GM19397 (cell line): ENCODE measurements around the gene FMR1NB.
A peak's percentile ranks its signal among the peaks of the same experiment; 100 is the strongest.

ENCODE experiments used
- ATAC-seq: cut with Tn5 transposase; IDR thresholded peaks from one replicate; pipeline ENCODE4 v1.9.1; 2021; ENCODE audit warnings: mild to moderate bottlenecking, moderate library complexity; ENCODE audit not compliant: unreplicated experiment

Gene FMR1NB, protein sequence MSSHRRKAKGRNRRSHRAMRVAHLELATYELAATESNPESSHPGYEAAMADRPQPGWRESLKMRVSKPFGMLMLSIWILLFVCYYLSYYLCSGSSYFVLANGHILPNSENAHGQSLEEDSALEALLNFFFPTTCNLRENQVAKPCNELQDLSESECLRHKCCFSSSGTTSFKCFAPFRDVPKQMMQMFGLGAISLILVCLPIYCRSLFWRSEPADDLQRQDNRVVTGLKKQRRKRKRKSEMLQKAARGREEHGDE

GRCh38 chrX:147981038-147981752, at the start of gene FMR1NB:
FMR1NB (plus strand) TSS chrX:147981337; CDS start chrX:147981403, 66 bp downstream.
- ATAC-seq: no peak

GRCh38 chrX:147933815-147934214, 47.3 kb upstream of the FMR1NB start:
- ATAC-seq: no peak

DNA sequence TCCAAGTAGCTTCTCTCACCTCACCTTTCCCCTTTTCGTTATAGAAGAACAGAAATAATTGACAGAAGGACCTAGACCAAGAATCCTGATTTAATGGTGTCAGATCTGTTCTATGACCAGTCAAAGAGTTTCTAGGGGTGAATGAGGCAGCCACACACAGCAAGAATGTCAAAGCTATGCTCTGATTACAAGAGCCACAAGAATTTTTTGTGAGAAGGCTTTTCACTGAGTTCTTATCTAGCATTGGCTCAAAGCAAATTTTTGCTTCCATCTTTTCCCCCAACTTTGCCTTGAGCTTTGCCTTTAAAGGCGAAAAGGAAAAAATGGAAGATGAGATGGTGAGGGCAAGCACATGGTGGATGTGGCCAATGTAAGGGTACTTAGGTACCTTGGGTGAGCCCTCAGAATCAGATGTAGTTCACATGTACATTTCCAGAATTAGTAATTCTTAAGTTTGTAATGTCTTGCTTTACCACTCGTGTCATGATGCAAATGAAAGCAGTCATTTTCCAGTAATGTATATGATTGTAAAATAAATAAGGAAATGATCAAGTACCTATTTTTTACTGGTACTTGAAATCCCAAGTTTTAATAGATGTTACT, 45.9 kb upstream of the FMR1NB start:
- no peak for ATAC-seq

DNA sequence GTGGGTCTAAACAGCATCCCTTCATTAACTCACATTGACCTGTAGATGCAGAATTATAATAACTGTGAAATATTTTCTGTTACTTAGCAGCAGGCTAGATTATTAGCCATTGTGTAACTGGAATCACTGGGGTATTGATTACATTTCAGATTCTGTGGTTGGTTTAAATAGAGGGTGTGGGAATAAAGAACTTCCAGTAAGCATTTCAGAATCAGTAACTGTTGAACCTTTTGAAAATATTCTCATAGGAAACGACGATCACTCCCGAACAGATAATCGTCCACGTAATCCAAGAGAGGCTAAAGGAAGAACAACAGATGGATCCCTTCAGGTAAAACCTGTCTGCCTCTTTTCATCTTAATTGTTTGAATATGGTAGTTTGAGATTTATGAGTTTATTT, 35.9 kb upstream of the FMR1NB start:
- no peak for ATAC-seq

DNA sequence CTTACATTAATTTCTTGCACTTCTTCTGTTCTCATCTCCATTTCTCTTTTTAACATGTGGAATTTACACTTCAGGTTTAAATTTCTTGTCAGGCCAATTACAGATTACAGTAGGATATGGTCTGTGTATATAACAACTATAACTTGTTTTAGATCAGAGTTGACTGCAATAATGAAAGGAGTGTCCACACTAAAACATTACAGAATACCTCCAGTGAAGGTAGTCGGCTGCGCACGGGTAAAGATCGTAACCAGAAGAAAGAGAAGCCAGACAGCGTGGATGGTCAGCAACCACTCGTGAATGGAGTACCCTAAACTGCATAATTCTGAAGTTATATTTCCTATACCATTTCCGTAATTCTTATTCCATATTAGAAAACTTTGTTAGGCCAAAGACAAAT, 32.6 kb upstream of the FMR1NB start:
- no peak for ATAC-seq

DNA sequence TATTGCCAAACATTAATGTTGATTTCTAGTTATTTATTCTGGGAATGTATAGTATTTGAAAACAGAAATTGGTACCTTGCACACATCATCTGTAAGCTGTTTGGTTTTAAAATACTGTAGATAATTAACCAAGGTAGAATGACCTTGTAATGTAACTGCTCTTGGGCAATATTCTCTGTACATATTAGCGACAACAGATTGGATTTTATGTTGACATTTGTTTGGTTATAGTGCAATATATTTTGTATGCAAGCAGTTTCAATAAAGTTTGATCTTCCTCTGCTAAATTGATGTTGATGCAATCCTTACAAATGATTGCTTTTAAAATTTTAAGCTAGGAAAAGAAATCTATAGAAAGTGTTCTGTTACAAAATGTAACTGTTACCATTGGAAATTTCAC, 30.8 kb upstream of the FMR1NB start:
- ATAC-seq: no peak

- ATAC-seq: no peak
These were observed 27.2 kb upstream of the FMR1NB start for GRCh38 chrX:147953976-147954375.

DNA sequence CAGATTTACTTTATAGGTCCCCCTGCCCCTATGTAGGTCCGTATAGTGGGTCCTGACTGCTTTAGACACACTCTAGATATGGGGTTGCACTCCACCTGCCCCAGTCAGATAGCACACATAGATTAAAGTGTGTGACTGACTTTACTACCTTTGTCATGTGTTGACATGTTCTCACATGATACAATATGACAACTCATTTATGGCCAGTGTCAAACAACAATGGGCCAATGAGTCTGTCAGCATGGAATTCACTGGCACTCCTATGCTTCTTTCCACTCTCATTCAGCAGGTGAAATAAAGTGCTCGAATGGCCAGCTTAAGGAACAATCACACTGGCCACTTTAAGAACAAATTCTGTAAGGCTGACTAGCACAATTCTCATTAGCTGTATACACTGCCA, 23.8 kb upstream of the FMR1NB start:
- no peak for ATAC-seq

- ATAC-seq: no peak
These were observed 22.8 kb upstream of the FMR1NB start for GRCh38 chrX:147958291-147958690.

DNA sequence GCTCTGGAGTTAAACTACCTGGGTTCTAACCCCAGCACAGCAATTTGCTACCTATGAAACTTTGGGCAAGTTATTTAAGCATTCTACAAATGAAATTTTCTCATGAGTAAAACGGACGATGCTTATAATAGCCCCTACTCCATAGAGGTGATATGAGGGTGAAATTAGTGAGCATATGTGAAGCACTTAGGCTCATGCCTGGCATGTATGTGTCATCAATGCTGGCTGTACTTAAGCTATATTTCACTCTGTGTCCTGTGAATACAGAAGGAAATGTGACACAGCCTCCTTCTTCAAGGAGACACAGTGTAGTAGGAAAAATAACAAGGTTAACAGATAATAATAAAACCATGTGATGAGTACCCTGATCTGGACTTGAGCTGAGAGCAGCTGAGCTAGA, 20.4 kb upstream of the FMR1NB start:
- ATAC-seq: no peak

DNA sequence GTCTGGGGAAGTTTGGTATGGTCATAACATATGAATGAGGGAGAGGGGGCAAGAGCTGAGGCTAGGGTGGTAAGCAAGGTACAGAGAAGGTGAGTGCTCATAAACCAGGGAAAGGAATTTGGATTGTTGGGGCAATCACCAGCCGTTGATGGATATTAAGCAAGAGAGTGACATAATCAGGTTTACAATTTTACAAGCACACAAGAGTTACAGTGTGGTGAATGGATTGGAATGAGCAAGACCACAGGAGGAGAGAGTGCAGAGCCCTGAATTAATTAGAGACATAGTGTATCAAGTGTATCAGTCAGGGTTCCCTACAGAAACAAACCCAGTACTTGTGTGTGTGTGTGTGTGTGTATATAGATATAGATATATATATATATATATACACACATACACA, 18.7 kb upstream of the FMR1NB start:
- ATAC-seq: no peak

GRCh38 chrX:147978931-147979330, 2.2 kb upstream of the FMR1NB start:
- no peak for ATAC-seq

- ATAC-seq: no peak
These were observed 39.2 kb downstream of the FMR1NB start for GRCh38 chrX:148020329-148020728.

DNA sequence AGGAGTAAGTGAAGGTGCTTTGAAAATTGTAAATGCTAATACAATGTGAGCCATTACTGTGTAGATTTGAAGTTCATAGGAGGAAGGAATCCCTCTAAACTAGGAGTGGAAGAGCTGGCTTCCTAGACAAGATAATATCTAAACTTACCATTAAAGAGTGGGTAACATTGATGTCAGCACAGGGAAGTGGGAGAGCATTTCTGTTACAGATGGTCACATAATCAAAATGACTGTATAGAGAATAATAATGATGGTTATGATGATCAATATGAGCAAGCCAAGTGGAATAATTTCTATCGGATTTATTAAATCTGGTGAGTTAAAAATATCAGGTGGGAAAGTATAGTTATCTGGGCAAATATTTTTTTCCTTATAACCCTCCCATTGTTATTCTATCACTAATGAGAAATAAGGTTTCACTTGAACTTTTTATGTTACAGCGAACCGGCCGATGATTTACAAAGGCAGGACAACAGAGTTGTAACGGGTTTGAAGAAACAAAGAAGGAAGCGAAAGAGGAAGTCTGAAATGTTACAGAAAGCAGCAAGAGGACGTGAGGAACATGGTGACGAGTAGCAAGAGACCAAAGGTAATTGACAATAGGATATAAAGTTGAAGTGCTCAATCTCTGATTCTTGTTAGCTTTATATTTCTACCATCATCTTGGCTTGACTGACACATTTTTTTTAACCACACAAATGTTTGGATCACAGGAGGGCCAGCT, 43.5 kb downstream of the FMR1NB start:
- peak; percentile 95 for ATAC-seq

GRCh38 chrX:148035380-148035779, 54.2 kb downstream of the FMR1NB start:
- no peak for ATAC-seq

DNA sequence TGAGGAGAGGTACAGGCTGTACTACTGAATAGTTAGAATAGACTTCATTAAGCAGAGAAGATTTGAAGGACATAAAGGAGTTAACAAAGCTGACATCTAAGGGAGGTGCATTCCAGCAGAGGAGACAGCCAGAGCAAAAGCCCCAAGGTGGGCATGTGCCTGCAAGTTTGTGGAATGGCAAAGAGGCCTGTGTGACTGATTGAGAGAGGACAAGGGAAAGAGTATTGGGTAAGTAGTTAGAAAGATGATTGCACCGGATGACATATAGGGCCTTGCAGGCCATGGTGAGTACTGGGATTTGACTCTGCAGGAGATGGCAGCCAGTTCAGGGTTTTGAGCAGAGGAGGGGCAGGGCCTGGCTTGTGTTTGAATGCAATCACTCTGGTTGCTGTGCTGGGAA, 55.9 kb downstream of the FMR1NB start:
- no peak for ATAC-seq

DNA sequence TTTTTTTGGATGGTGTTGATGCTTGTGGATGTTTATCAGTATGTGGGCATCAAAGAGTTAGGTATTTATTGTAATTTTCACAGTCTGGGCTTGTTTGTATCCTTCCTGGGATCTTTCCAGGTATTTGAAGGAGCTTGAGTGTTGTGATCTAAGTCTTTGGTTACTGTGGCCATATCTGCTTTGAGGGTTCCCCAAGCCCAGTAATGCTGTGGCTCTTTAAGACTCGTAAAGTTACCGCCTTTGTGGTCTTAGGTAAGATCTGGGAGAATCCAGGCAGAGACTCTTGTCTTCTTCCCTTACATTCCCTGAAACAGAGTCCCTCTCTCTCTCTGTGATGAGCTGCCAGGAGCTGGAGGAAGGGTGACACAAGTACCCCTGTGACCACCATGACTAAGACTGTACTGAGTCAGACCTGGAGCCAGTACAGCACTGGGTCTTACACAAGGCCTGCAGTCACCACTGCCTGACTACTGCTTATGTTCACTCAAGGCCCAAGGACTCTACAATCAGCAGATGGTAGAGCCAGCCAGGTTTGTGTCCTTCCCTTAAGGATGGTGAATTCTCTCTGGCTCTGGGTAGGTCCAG, 62.2 kb downstream of the FMR1NB start:
- ATAC-seq: no peak

GRCh38 chrX:148047200-148047599, 66.1 kb downstream of the FMR1NB start:
- no peak for ATAC-seq

- no peak for ATAC-seq
These were observed 68.3 kb downstream of the FMR1NB start for GRCh38 chrX:148049441-148049840.

- ATAC-seq: no peak
These were observed 70.8 kb downstream of the FMR1NB start for GRCh38 chrX:148051973-148052372.

- ATAC-seq: no peak
These were observed 86.1 kb downstream of the FMR1NB start for GRCh38 chrX:148067285-148067684.
